HG03135 (cell line): ENCODE measurements around the gene SLC16A10.
"Not testable (repeated sequence)": the region's sequence is repeated elsewhere in the genome, so short reads cannot be mapped to it uniquely, and the experiment has no call there.

ENCODE experiments used
- ATAC-seq: cut with Tn5 transposase; IDR thresholded peaks from one replicate; pipeline ENCODE4 v1.9.1; 2021; ENCODE audit warnings: mild to moderate bottlenecking, moderate library complexity; ENCODE audit not compliant: unreplicated experiment

The SLC16A10 gene

DNA sequence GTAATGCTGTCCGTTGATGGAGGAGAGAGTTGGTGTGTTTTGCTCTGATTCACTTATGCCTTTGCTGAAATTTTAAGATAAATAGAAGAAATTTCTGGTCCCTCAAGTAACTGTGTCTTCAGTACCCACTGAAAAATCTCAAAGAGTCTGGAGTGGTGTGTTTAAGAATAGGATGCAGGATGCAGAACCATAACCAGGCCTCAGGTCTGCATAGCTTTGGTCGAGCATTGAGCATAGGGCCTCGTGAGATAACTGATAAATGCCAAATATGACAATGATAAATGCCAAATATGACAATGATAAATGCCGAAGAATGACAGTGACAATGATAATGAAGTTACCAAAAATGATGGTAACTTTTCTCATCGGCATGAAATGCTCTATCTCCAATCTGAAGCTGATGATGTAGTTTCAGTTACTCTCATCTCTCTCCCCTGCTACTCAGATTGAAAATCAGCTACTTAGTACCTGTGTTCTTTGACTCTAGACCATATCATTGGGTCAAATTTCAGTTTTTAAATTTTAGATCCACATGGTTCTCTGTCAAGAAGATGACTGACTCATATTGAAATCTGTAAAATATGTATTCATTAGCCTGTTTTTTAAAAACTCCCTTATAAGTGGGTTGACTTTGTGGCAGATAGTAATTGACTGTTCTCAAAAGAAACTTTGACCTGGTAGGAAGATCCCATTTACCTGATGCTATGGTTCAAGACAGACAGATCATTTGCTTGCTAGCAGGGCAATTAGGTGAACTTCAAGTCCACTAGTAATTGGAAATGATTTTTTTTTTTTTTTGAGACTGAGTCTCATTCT lies 96.6 kb downstream of the SLC16A10 start:
- no peak for ATAC-seq

DNA sequence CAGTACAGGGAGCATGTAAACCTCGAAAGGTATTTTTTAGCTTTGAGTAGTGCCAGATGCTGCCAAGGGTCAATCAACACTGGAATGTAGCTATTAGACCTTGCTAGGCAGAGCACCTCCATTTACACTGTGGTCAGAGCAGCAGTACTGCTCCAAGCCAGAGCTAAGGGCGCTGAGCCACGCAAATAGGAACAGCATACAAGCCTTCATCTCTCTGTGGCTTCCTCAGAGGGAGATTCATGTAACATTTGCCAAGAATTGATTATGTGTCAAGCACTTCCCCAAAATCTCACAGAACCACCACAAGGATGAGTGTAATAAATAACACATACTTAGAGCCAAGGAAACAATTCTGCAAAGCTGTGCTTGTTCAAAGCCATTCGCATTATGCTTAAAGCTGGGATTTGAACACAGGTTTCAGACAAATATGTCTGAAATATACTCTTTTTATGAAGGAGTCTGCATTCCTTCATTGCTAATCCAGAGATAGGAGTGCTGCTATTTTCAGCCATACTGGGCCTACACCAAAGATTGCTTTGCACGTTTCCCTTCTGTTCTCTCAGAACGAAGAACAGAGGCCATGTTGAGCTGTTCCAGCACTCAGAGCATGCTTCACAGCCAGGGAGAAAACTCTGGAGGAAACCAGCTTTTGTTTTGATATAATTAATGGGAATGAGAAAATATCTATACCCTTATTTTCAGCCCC lies 97.7 kb downstream of the SLC16A10 start:
- ATAC-seq, result no peak

DNA sequence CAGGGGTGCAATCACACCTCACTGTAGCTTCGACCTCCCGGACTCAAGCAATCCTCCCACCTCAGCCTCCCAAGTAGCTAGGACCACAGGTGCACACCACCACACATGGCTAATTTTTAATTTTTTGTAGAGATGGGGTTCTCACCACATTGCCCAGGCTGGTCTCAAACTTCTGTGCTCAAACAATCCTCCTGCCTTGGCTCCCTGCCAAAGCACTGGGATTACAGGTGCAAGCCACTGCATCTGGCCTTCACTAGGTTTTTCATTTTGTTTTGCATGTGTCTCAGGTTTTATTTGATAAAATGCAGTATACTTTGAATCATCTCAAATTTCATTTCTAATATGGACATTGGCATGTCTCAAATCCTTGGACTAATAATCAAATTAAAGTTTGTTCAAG lies 98.7 kb downstream of the SLC16A10 start:
- no peak for ATAC-seq

DNA sequence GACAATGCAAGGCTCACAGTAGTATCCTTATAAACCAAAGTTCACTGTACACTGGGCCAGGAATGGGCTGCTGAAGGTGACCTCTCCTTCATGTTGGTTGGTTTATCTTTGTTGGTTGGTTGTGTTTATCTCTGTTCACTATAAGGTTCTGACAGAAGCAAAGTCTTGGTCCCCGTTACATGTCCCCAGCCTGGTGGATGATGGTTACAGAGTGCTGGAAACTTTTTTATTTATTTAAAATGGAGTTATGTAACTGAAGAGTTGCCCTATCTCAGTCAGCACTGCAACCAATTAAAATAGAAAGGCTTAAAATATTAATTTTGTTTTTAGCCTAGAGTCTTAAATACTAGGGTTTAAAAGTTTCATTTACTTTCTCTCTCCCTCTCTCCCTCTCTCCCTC lies 100.6 kb downstream of the SLC16A10 start:
- no peak for ATAC-seq

DNA sequence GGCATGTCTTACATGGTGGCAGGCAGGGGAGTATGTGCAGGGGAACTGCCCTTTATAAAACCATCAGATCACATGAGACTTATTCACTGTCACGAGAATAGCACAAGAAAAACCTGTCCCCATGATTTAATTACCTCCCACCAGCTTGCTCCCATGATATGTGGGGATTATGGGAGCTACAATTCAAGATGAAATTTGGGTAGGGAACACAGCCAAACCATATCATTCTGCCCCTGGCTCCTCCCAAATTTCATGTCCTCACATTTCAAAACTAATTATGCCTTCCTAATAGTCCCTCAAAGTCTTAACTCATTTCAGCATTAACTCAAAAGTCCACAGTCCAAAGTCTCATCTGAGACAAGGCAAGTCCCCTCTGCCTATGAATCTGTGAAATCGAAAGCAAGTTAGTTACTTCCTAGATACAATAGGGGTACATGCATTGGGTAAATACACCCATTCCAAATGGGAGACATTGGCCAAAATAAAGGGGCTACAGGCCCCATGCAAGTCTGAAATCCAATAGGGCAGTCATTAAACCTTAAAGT lies 102.4 kb downstream of the SLC16A10 start:
- ATAC-seq, result not testable (repeated sequence)

DNA sequence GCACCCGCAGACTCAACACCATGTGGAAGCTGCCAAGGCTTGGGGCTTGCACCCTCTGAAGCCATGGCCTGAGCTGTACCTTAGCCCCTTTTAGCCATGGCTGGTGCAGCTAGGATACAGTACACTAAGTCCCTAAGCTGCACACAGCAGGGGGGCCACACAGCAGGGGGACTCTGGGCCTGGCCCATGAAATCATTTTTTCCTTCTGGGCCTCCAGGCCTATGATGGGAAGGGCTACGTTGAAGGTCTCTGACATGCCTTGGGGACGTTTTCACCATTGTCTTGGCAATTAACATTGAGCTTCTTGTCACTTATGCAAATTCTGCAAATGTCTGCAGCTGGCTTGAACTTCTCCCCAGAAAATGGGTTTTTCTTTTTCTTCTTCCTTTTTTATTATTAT lies 103.3 kb downstream of the SLC16A10 start:
- no peak for ATAC-seq

DNA sequence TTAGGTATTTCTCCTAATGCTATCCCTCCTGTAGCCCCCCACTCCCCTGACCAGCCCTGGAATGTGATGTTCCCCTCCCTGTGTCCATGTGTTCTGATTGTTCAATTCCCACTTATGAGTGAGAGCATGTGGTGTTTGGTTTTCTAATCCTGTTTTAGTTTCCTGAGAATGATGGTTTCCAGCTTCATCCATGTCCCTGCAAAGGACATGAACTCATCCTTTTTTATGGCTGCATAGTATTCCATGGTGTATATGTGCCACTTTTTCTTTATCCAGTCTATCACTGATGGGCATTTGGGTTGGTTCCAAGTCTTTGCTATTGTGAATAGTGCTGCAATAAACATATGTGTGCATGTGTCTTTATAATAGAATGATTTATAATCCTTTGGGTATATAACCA lies 103.8 kb downstream of the SLC16A10 start:
- not testable (repeated sequence) for ATAC-seq

DNA sequence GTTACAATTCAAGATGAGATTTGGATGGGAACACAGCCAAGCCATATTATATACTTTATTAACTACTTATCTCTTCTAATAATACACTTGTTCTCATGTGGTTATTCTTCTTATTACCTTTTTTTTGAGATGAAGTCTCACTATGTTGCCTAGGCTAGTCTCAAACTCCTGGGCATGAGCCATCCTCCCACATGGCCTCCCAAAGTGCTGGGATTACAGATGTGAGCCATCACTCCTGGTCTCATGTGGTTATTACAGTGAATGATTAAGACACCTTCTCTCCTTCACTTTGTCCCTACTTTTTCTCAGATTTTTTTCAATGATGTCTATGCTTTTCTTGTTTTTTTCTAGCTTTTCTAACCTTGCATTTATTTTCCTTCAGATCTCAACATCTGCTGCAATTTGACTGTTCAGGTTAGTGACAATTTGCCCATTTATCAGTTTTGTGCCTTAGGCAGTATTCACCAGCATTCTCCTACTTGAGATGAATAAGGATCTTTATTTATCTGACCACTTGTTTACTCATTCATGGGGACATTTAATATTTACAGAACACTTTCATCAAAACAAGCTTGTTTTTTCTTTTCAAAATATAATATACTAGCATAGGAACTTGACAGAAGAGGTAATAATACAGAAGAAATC lies 105.7 kb downstream of the SLC16A10 start:
- ATAC-seq, result no peak

DNA sequence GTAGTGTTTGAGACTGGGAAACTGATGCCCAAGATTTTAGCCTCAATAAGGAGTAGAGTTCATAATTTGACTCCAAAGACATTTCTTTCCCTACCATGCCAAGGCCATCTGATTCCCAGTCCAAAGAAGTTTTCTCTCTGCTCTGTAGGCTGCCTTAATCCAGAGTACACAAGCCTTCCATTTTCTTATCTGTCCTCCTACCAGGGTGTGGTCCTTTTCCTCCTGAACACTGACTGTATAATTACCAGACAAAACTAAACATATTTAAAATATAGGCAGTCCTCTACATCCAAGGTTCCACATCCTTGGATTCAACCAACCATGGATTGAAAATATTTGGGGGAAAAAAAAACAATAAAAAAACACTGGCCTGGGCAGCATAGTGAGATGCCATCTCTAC lies 108.4 kb downstream of the SLC16A10 start:
- no peak for ATAC-seq

DNA sequence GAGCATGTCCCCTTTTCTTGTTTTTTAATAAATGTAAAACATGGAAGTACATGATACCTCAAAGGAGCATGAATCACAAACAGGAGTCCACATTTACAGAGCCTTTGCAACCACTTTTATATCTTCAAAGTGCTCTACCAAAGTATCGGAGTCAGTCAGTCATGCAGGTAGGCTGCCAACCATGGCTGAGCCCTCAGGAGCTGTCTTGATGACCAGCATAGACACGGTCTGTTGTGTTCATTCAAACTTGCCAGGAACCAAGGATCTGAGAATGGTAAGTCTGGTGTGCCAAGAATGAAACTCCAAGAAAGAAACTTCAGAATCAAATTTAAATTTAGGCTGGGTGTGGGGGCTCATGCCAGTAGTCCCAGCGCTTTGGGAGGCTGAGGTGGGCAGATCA lies 111.5 kb downstream of the SLC16A10 start:
- ATAC-seq, result no peak

DNA sequence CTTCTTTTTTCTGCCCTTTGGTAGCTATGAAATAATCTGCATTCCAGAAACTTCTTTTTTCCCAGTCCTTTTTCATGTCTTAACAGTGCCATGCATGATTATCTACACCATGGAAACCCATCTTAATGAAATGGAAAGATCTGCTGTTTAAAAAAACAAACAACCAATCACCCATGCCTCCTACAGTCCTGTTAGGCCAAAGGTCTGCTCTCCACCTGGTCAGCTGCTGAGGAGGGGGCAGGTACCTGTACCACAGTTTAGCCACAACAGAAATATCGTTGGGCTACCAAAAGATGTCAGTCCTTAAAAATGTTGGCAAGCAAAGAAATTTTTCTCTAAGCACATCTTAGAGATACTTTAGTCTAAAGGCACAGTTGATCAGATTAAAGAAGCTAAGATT lies 112.6 kb downstream of the SLC16A10 start:
- ATAC-seq, result no peak

DNA sequence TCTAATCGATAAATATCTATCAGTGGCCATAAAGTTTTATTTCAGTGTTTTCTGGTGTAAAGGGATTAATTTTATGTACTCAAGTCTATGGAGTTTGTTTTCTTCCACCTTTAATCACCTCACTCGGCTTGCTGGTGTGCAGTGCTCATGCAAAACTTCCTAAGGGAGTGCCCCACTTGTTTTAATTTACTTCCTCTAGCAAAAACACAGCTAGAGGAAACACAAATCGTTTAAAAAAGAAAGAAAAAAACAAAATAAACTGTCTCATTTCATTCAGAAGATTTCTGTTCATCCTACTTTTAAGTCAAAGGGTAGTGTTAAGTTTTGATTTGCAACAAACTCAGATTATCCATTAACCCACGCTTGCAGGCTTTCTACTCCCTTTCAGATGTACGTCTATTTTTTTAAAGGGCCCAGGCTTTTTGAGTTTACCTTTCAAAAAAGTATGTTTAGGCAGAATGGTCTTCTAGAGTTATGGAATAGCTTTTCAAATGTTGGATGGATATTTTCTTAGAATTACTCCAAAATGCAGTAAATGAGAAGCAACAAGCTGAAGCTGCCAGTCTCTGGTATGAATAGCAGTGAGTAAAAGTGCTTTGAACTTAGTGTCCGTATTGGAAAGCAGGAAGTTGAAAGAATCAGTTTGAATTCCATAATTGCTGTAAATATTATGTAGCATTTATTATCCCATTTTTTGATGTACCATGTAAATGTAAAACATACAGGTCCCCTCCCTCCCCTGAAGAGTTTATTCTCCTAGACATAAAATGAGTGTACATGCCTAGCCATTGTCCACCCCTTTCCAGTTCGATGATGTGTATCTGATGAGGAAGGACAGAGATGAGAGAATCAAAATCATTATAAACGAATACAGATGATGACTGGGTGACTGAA lies 113.3 kb downstream of the SLC16A10 start:
- ATAC-seq, result no peak

DNA sequence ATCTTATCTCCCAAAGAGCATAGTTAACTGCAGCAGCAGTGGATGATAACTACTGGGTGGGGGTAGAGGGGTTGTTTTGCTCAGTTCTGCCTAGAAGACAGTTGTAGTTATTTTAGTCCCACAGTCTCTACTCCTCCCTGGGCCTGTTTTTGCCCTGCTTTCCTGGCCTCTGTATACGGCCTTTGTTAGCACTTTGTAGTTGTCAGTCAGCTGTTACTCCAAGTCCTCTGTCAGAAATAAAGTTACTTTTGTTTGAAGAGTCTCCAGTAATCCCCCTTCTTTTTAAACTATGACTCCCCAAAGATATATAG lies 113.9 kb downstream of the SLC16A10 start:
- no peak for ATAC-seq

DNA sequence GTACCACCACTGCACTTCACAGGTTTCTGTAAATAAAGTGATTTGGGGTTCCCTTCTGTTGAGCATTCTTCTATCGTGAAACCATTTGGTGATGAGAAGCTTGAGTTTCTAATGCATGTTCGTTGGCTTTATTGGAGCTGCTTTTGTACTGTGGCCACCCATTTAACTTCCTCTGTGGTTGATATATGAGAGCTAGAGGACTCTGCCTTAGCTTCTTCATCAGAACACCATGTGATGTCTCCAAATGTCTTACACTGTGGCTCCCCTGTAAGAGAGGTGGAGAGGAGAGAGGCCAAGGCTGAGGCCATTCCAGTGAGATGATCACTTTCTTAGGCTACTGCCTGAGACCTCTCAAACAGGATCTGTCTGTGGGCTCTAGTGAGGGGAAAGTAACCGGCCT lies 114.5 kb downstream of the SLC16A10 start:
- ATAC-seq, result no peak

DNA sequence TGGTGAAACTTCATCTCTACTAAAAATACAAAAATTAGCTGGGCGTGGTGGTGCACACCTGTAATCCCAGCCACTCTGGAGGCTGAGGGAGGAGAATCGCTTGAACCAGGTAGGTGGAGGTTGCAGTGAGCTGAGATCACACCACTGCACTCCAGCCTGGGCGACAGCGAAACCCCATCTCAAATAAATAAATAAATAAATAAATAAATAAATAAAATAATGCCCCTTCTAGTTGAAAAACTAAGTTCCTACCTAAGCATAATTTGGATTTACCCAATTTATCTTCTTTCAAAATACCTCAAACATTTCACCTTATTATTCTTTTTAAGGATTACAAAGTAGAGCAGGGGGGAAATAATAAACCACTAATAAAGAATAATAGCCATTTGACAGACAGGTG lies 116.2 kb downstream of the SLC16A10 start:
- ATAC-seq, result not testable (repeated sequence)

DNA sequence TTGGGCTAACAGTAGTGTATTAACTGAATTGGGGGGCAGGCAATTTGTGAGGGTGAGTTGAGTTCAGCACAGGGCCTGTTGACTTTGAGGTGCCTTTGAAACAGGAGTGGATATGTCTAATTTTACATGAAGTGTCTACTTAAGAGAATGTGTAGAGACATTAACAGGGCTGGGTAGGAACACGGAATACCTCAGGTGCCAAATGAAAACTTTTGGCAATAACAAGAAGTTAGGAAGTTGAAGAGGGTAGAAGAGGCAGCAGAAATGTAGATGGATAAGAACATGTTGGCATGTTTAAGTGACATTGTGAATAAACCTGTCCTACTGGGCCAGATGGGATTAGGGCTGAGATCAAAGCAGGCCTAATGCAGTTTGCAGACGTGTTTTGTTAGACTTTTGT lies 117.0 kb downstream of the SLC16A10 start:
- ATAC-seq, result no peak

DNA sequence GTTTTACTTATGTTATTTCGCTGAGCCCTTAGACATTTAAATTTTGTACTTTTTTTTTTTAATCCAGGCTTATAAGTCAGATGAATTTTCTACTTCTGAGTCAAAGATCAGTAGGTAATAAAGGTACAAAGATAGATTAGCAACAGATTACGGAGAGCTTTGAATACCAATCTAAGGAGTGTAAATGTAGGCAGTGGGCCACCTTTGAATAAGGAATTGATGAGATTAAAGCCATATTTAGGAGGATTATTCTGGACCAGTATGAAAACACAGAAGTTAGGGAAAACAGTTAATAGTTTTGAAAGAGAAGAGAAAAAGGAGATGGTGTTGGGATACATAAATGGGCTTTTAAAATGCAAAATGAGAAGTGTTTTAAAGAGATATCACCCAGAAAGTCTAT lies 117.6 kb downstream of the SLC16A10 start:
- ATAC-seq, result no peak

DNA sequence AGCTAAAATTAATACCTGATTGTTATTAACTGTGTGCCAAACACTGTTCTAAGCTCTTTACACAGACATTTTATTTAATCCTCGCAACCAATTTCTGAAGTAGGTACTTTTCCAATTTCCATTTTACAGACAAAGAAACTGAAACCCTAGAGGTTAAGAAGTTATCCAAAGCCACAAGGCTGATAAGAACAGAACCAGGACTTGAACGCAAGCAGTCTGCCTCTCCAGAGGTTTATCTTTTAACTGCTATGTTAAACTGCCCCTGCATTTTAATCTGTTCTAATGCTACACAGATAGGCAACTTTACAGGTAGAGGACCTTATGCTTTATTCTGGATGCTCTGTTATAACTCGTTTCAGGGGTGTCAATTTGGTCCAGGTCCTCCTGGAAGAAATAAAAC lies 118.2 kb downstream of the SLC16A10 start:
- ATAC-seq, result no peak

DNA sequence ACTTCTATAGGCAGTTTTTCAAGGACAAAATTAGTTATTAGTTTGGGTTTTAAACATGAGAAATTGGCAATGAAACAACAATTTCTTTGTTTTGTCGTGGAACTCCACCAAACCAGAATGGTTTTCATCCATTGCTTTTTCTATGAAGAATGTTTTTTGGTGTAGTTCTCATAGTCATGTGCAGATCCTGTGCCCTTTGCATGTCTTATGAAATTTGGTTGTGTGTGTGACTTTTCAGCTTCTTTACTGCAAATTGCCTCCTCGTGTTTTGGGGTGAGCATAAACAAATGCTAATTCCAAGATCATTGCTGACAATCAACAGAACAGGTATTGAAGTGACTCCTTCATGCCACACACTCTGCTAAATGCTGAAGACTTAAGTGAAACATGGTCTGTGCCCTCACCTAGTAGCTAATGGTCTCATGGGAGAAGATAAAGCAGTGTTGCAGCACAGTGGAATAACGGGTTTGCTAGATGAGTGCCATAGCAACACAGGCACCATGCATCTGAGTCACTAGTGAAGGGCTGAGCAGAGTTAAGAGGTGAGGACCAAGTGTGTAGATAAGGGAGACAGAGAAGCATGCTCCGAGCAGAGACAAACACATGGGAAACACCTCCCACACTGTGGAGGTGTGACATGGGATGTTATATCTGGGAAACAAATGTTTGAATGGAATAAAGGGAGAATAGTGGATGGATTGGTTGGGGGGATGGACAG lies 120.0 kb downstream of the SLC16A10 start:
- ATAC-seq, result no peak

DNA sequence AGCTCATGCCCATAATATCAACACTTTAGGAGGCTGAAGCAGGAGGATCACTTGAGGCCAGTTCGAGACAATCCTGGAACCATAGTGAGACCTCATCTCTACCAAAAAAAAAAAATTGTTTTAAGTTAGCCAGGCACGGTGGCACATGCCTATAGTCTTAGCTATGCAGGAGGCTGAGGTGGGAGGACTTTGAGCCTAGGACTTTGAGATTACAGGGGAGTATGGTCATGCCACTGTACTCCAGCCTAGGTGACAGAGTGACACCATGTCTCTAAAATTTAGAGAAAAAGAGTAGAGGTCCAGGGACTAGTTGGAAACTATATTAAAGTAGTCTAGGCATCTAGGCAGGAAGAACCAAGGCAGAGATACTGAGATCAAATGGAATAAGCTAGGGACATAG lies 121.6 kb downstream of the SLC16A10 start:
- no peak for ATAC-seq
